Measurements from ENCODE around the gene CGB1. TPM values are rescaled to one million over a fixed set of nuclear protein-coding genes. Genes with fewer than 3 reads are reported as not detected.

Gene CGB1
- total and polyA plus RNA-seq, 2 of the 8 experiments (the other 6 are each of a cell fraction or from before 2014, with no cell fraction given), result not detected

GRCh38 chr19:49056101-49056901 lies 19.6 kb upstream of the CGB1 start:
- H3K27ac ChIP-seq (ENCODE audit: low read depth, low read length), result no peak overlapping the region
- no peaks in the 10 kb centered on the region for H3K36me3 ChIP-seq (ENCODE audit: control insufficient read depth in 2 of 4, insufficient read depth in 4 of 4, low read length in 3 of 4)
- no peak overlapping the region for H4K91ac ChIP-seq (replicated peaks; ENCODE audit: insufficient read length, low read length)
- H2BK5ac ChIP-seq (ENCODE audit: low read depth, low read length), result no peak overlapping the region
- no peak overlapping the region for H2BK20ac ChIP-seq (ENCODE audit: low read length)
- peaks cover 6% of the 10 kb centered on the region; the same call in 1 of the 2 replicates for H3K23me2 ChIP-seq (ENCODE audit: low read depth, low read length)
- H2AFZ ChIP-seq (ENCODE audit: low read length), result peak overlapping the region; percentile 81; the same call in 1 of the 2 replicates
- WGBS, 2 experiments (ENCODE audit: extremely low coverage in 1 of 2, insufficient coverage in 1 of 2, insufficient read length in 1 of 2, insufficient replicate concordance in 2 of 2, low coverage in 1 of 2, low lambda C conversion rate in 2 of 2, missing lambda C conversion rate in 1 of 2), result 5% methylated on average over 54 of the region's 63 CpGs; no CpG with 5 or more reads in 1 of the 2 experiments
- H3K79me2 ChIP-seq (ENCODE audit: control insufficient read depth in 1 of 2, insufficient read depth in 2 of 2, low read length in 2 of 2), result no peaks in the 10 kb centered on the region
- no peak overlapping the region; the same call in none of the 2 replicates for H3K18ac ChIP-seq (ENCODE audit: extremely low read depth, low read length)
- no peak overlapping the region; a peak in 1 of 7 replicates for H3K9ac ChIP-seq (replicated peaks in 1 of 4; ENCODE audit: extremely low read depth in 1 of 4, low read depth in 3 of 4, low read length in 3 of 4)
- H3K14ac ChIP-seq (ENCODE audit: insufficient read length), result no peak overlapping the region
- peak overlapping the region; percentile 80 to 83 for H3K4me2 ChIP-seq (ENCODE audit: insufficient read depth in 1 of 2, low read depth in 2 of 2, low read length in 2 of 2)
- peak overlapping the region; percentile 68 for H4K8ac ChIP-seq (ENCODE audit: extremely low read depth, insufficient read depth, low read length)
- H4K5ac ChIP-seq (ENCODE audit: insufficient read length, low read depth, low read length), result no peak overlapping the region
- no peak overlapping the region for H3K56ac ChIP-seq (replicated peaks; ENCODE audit: insufficient read length, low read depth, low read length)
- H2AK5ac ChIP-seq (ENCODE audit: low read depth, low read length), result no peak overlapping the region
- H3K4me3 ChIP-seq (ENCODE audit: extremely low read depth in 1 of 4, insufficient read depth in 2 of 4, low read depth in 3 of 4, low read length in 4 of 4), result peak overlapping the region; percentile 36 to 64 (median 50)
- FAIRE-seq (no peak), DNase-seq (ENCODE audit: low read depth in 1 of 2, low spot score in 2 of 2) (peak in 1 of 2 experiments; percentile 89)
- POLR2A ChIA-PET (ENCODE audit: partially characterized antibody), result interaction anchor here (0.6 to 1.2 kb wide), 2 partner anchors 39 to 42 kb away, joined by 3 read pairs; no protein-coding TSS in a partner anchor
- H3K4me1 ChIP-seq (replicated peaks in 1 of 4; ENCODE audit: control insufficient read depth in 3 of 4, insufficient read depth in 4 of 4, low read length in 3 of 4), result peaks cover 0 to 11% (median 9%) of the 10 kb centered on the region in 4 experiments; a peak in 6 of 7 replicates
- H2BK12ac ChIP-seq (ENCODE audit: low read depth, low read length), result no peak overlapping the region
- H3K79me1 ChIP-seq (ENCODE audit: low read depth, low read length), result no peaks in the 10 kb centered on the region
- no peak overlapping the region for H3K23ac ChIP-seq (ENCODE audit: insufficient read length)
- peaks cover 0 to 2% of the 10 kb centered on the region in 2 experiments for H4K20me1 ChIP-seq (replicated peaks in 1 of 2; ENCODE audit: control insufficient read depth in 1 of 2, insufficient read depth in 2 of 2, low read length in 2 of 2)
- H2BK15ac ChIP-seq (ENCODE audit: low read length), result no peak overlapping the region
- no peaks in the 10 kb centered on the region for H3K9me3 ChIP-seq (ENCODE audit: insufficient read depth in 2 of 2, low read depth in 1 of 2, low read length in 1 of 2)
- CTCF ChIA-PET (ENCODE audit: partially characterized antibody), result interaction anchor here (0.8 to 1.2 kb wide), 2 partner anchors 13 to 166 kb away, joined by 3 read pairs; no protein-coding TSS in a partner anchor
- H3K4ac ChIP-seq (replicated peaks; ENCODE audit: insufficient read length, low read depth, low read length), result no peak overlapping the region
- H2BK120ac ChIP-seq (replicated peaks; ENCODE audit: low read depth, low read length), result no peak overlapping the region
- H3K27me3 ChIP-seq (replicated peaks in 1 of 4; ENCODE audit: control insufficient read depth in 3 of 4, extremely low read depth in 1 of 4, insufficient read depth in 3 of 4, low read length in 3 of 4), result peaks cover 10 to 48% (median 44%) of the 10 kb centered on the region in 4 experiments
- TF ChIP-seq FOSL1 (IDR thresholded peaks at IDR 0.05; ENCODE audit: insufficient read depth, low read depth, low read length) (no peak), GTF2F1 (IDR thresholded peaks at IDR 0.05; ENCODE audit: borderline replicate concordance, low read depth, low read length) (no peak), MAX (IDR thresholded peaks at IDR 0.05) (peak; percentile 80), EZH2 (IDR thresholded peaks at IDR 0.05; ENCODE audit: low read depth, low read length, severe bottlenecking) (peak; percentile 76), TEAD4 (IDR thresholded peaks at IDR 0.05; ENCODE audit: low read depth, low read length) (no peak), CREB1 (IDR thresholded peaks at IDR 0.05) (0 out of 2 replicates have a peak, but pooled peaks have one; percentile 22), YY1 (IDR thresholded peaks at IDR 0.05; ENCODE audit: low read depth, low read length) (no peak)
- TF ChIP-seq, protein P1, sequence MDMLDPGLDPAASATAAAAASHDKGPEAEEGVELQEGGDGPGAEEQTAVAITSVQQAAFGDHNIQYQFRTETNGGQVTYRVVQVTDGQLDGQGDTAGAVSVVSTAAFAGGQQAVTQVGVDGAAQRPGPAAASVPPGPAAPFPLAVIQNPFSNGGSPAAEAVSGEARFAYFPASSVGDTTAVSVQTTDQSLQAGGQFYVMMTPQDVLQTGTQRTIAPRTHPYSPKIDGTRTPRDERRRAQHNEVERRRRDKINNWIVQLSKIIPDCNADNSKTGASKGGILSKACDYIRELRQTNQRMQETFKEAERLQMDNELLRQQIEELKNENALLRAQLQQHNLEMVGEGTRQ (IDR thresholded peaks at IDR 0.05; ENCODE audit: low read length), result no peak
- TF ChIP-seq, protein P2, sequence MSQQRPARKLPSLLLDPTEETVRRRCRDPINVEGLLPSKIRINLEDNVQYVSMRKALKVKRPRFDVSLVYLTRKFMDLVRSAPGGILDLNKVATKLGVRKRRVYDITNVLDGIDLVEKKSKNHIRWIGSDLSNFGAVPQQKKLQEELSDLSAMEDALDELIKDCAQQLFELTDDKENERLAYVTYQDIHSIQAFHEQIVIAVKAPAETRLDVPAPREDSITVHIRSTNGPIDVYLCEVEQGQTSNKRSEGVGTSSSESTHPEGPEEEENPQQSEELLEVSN (IDR thresholded peaks at IDR 0.05), result peak; percentile 73

All from H1 (cell line).